Measurements from ENCODE around the gene LRP8. TPM values are rescaled to one million over a fixed set of nuclear protein-coding genes. Genes with fewer than 3 reads are reported as not detected.

LRP8 gene
- total RNA-seq, 2 experiments from 2014 or later: 65.1 to 82.5 TPM

DNA sequence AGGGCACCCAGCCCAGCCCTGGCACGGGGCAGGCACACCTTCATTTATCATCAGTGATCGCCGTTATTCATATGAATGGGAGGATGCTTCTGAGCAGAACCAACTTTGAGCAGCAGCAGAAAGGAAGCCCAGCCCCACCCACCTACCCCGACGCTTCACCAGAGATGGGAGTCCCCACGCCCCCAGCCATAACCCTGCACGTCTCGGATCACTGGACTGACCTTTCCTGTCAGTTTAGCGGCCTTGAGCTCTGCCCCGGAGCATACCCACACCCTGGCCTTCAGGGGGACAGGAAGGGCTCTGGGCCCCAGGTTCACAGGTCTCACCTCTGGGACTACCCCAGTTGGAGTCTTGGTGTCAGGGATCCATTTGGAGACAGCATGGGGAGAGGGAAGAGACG is 18.1 kb downstream of the LRP8 start:
- Mint-ChIP-seq H3K4me1 (peaks cover 16% of the 10 kb centered on the region), H3K4me3 (no peak overlapping the region), H3K36me3 (peaks cover 5% of the 10 kb centered on the region), H3K27me3 (no peaks in the 10 kb centered on the region), H3K9me3 (ENCODE audit: low read depth) (no peaks in the 10 kb centered on the region), H3K27ac (no peak overlapping the region)
- CTCF ChIA-PET: no interaction called here
- DNase-seq (no peak), ATAC-seq (no peak)

DNA sequence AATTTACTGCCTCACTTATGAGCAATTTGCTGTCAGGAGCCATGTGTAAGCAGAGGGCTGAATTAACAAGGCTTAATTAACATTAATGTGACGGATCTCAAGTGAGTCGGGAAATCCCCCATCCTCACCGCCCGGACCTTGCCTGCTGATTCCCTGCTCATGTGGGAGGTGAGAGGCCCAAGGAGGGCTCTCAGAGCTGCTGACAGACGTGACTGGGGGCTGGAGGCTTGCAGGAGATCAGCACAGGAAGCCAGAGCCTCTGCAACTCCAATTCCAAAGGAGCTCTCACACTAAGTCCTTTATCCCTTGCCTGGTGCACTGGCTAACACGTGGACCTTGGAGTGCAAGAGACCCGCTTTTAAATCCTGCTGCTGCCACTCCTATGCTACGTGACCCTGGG is 19.4 kb downstream of the LRP8 start:
- no peaks in the 10 kb centered on the region for H3K9me3 Mint-ChIP-seq (ENCODE audit: low read depth)
- no peaks in the 10 kb centered on the region for H3K27me3 Mint-ChIP-seq
- H3K4me3 Mint-ChIP-seq: no peak overlapping the region
- no peak for ATAC-seq
- no peak for DNase-seq
- CTCF ChIA-PET: no interaction called here
- peaks cover 16% of the 10 kb centered on the region for H3K4me1 Mint-ChIP-seq
- no peaks in the 10 kb centered on the region for H3K36me3 Mint-ChIP-seq
- no peak overlapping the region for H3K27ac Mint-ChIP-seq

DNA sequence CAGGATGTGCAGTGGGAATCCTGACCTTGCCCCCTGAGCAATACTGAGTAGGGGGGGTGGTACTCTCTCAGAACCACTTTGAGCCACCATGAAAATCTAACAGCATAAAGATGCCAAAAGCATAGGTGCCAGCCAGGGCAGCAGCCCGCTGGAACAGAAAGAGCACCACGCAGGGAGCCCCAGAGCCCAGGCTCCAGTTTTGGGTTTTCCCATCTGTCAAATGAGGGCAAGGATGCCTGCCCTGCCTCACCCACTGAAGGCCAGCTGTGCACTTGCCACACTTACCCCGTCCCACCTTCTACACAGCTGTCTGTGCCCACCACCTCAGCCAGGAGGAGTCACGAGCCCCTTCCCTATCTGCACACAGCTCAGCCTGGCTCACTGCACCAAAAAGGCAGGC is 20.8 kb downstream of the LRP8 start:
- no peak for DNase-seq
- Mint-ChIP-seq H3K36me3 (no peaks in the 10 kb centered on the region), H3K9me3 (ENCODE audit: low read depth) (no peaks in the 10 kb centered on the region), H3K27me3 (no peaks in the 10 kb centered on the region), H3K4me1 (peaks cover 16% of the 10 kb centered on the region), H3K4me3 (no peak overlapping the region), H3K27ac (no peak overlapping the region)
- CTCF ChIA-PET: no interaction called here
- no peak for ATAC-seq

DNA sequence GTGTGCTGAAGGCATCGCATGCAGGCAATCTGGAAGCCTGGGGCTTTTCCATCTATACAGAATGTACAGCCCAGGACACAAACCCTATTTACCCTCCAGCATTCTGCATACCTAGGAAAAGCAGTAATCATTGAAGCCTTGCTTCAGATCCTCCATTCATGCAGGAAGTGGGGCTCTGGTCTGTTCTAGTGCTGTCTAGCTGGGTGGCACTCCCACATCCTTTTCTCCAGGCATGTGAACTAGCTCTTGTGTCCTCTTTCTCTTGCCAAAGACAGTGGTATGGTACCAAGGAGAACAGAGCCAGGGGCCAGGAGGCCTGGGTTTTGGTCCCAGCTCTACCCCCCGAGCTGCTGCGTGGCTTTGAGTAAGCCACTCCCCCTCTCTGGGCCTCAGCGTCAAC is 21.7 kb downstream of the LRP8 start:
- Mint-ChIP-seq H3K36me3 (no peaks in the 10 kb centered on the region), H3K4me1 (peaks cover 16% of the 10 kb centered on the region), H3K4me3 (no peak overlapping the region), H3K27ac (peak overlapping the region; percentile 33), H3K9me3 (ENCODE audit: low read depth) (no peaks in the 10 kb centered on the region), H3K27me3 (no peaks in the 10 kb centered on the region)
- DNase-seq: no peak
- no peak for ATAC-seq
- CTCF ChIA-PET: no interaction called here

DNA sequence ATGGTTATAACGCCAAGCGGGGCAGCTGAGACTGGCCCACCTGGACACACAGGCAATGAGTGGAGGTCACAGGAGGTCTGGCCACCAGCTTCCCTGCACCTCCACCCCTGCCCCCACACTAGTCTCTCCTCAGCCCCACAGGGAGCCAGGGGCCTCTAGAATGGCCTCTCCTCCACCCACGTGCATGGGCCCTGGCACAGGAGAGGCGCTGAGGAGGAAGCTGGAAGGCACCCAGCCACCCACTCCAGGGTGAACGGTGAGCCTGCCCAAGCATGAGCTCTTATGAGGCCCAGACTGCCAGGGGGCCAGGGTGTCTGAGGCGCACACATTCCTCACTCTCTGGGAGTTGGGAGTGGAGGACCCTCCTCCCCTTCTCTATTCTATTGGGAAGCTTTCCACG is 22.2 kb downstream of the LRP8 start:
- Mint-ChIP-seq H3K9me3 (ENCODE audit: low read depth) (no peaks in the 10 kb centered on the region), H3K27ac (peak overlapping the region; percentile 16), H3K4me3 (no peak overlapping the region), H3K4me1 (peaks cover 16% of the 10 kb centered on the region), H3K27me3 (no peaks in the 10 kb centered on the region), H3K36me3 (no peaks in the 10 kb centered on the region)
- CTCF ChIA-PET: no interaction called here
- DNase-seq: no peak
- no peak for ATAC-seq

DNA sequence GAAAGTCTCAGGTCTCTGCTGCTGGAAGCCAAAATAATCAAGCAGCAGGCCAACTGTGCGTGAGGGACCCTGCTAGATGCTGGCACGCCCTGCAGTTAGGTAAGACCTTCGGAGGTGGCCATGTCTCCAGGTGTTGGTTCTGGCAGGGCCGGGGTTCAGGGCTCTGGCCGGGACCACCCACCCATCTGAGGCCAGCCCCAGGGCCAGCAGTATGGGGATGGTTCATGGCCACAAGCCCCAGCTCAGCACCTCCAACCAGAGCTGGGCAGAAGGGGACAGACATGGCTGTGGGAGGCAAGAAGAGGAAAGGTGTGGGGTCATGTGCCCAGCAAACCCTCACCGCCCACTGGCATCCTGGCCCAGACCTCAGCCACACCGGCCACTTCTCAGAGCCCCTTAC is 23.3 kb downstream of the LRP8 start:
- ATAC-seq (no peak), DNase-seq (no peak)
- CTCF ChIA-PET: no interaction called here
- Mint-ChIP-seq H3K9me3 (ENCODE audit: low read depth) (no peaks in the 10 kb centered on the region), H3K27me3 (no peaks in the 10 kb centered on the region), H3K4me1 (peaks cover 16% of the 10 kb centered on the region), H3K4me3 (no peak overlapping the region), H3K36me3 (no peaks in the 10 kb centered on the region), H3K27ac (no peak overlapping the region)

DNA sequence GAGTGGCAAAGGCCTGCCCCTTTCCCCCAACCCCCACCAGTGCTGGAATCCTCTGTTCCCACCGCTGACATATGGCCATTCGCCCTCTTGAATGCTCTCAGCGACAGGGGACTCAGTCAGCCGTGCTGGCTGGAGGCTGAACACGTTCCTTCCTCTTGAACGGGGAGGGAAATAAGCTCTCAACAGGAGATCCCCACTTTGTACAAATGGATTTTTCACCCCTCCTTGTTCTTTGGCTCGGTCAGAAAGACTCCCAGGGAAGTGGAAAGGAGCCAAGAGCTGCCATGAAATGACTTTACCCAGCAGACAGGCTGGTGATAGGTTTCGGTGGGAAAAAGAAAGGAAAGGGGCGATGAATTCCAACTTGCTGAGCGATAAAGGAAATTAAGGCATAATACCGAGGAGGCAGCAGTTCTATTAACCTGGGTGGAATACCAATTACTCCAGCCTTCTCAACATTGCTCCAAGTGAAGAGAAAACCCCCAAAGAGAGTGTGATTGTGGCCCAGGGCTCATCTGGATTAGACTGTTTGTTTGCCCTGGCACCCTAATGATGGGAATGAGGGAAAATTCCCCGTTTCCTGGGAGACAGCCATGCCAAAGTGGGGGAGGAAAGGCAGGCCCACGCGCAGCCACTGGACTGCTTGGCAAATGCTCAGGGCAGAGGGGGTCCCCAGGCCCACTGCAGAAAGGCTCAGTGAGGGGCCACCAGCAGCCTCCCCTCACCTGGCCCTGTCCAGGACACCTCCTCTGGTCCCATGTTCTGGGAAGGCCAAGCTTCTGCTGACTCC is 23.9 kb downstream of the LRP8 start:
- DNase-seq (no peak), ATAC-seq (no peak)
- Mint-ChIP-seq H3K4me1 (peaks cover 16% of the 10 kb centered on the region), H3K27ac (no peak overlapping the region), H3K9me3 (ENCODE audit: low read depth) (no peaks in the 10 kb centered on the region), H3K4me3 (no peak overlapping the region), H3K27me3 (no peaks in the 10 kb centered on the region), H3K36me3 (no peaks in the 10 kb centered on the region)
- CTCF ChIA-PET: interaction anchor here (1.3 kb wide), 1 partner anchor 89 kb away, joined by 4 read pairs; no protein-coding TSS in a partner anchor

DNA sequence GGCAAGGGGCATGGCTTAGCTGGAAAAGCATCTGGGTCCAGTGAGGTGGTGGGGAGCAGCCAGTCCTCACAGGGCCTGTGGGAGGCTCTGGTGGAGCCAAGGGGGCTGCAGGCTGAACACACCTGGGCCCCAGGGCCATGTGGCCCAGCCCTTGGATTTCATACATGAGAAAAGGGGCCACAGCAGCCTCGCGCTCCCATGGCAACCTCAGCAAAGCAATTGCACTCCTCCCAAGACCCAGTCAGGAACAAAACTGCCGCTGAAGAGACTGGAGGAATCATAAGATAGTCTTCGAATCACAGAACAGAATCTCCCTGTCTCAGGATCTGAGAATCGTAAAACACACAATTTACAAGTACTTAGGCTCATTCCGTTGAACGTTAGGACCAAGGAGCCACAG is 24.6 kb downstream of the LRP8 start:
- Mint-ChIP-seq H3K9me3 (ENCODE audit: low read depth) (no peaks in the 10 kb centered on the region), H3K4me3 (no peak overlapping the region), H3K27me3 (no peaks in the 10 kb centered on the region), H3K36me3 (no peaks in the 10 kb centered on the region), H3K4me1 (peaks cover 19% of the 10 kb centered on the region), H3K27ac (no peak overlapping the region)
- CTCF ChIA-PET: interaction anchor here (1.3 kb wide), 1 partner anchor 90 kb away, joined by 4 read pairs; no protein-coding TSS in a partner anchor
- DNase-seq: no peak
- ATAC-seq: no peak

DNA sequence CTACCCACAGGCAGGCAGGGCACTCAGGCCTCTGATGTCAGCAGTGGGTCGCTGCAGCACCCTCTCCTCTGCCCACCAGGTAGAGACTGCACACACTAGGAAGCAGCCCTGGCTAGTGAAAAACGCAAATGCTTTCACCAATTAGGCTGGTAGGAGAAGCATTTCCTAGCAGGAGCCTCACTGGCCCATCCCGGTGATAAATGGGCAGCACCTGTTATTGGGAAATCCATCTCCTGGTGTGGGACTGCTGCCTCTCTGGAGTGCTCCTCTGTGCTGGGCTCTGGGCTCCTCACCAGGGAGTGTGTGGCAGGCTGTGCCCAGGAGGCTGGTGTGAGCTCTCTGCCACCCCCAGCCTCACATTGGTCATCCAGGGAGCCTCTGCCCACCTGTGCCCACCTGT is 28.6 kb downstream of the LRP8 start:
- Mint-ChIP-seq H3K4me3 (no peak overlapping the region), H3K36me3 (no peaks in the 10 kb centered on the region), H3K9me3 (ENCODE audit: low read depth) (no peaks in the 10 kb centered on the region), H3K27ac (no peak overlapping the region), H3K27me3 (no peaks in the 10 kb centered on the region), H3K4me1 (peaks cover 14% of the 10 kb centered on the region)
- no peak for ATAC-seq
- CTCF ChIA-PET: interaction anchor here (1.1 kb wide), 1 partner anchor 8 kb away, joined by 3 read pairs; no protein-coding TSS in a partner anchor
- no peak for DNase-seq

DNA sequence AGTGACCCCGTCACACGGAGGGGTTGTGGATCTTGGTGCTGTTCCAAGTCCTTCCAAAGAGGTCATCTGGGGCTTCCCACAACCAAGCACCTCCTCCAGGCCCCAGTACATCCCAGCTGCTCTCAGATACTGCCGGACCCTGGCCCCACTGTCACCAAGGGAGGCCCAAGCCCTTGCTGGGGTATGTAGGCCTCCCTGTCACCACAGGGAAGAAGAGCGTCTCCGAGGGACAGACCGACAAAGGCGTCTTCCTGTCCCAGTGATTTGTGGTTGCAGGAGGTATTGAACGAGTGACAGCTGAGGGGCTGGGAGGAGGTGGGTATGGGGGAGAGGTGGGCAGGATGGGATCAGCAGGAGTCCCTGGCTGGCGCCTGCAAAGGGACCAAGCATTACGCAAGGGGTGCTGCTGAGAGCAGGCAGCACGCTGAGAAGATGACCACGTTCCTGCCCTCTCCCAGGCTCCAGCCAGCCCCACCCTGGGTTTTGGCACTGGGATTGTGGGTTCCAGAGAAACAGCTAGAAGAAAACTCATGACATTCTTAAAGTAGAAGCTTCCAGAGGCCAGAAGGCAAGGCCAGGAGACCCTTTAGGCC is 29.7 kb downstream of the LRP8 start:
- no peak for DNase-seq
- CTCF ChIA-PET: no interaction called here
- Mint-ChIP-seq H3K4me3 (no peak overlapping the region), H3K27me3 (no peaks in the 10 kb centered on the region), H3K4me1 (peaks cover 25% of the 10 kb centered on the region), H3K9me3 (ENCODE audit: low read depth) (no peaks in the 10 kb centered on the region), H3K36me3 (no peaks in the 10 kb centered on the region), H3K27ac (no peak overlapping the region)
- ATAC-seq: no peak

DNA sequence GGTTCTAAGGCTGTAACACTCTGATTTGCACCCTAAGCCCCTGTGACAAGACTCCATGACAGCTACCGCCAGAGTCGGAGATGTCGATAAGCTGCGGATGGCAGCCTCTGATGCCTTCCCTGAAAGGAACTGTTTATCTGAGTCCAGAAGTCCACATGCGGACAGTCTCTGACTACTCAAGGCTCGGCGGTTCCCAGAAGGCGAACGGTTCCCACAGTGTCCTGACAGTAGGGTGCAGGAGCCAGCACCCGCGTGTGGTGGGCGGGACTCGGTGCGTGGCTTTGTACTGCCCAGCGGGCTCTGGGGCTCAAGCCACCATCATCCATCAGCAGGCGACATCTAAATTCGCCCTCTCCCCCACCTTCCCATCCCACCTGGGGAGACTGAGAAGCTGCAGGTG is 30.7 kb downstream of the LRP8 start:
- CTCF ChIA-PET: no interaction called here
- Mint-ChIP-seq H3K27ac (no peak overlapping the region), H3K36me3 (no peaks in the 10 kb centered on the region), H3K4me3 (no peak overlapping the region), H3K9me3 (ENCODE audit: low read depth) (no peaks in the 10 kb centered on the region), H3K27me3 (no peaks in the 10 kb centered on the region), H3K4me1 (peaks cover 35% of the 10 kb centered on the region)
- no peak for ATAC-seq
- DNase-seq: no peak

DNA sequence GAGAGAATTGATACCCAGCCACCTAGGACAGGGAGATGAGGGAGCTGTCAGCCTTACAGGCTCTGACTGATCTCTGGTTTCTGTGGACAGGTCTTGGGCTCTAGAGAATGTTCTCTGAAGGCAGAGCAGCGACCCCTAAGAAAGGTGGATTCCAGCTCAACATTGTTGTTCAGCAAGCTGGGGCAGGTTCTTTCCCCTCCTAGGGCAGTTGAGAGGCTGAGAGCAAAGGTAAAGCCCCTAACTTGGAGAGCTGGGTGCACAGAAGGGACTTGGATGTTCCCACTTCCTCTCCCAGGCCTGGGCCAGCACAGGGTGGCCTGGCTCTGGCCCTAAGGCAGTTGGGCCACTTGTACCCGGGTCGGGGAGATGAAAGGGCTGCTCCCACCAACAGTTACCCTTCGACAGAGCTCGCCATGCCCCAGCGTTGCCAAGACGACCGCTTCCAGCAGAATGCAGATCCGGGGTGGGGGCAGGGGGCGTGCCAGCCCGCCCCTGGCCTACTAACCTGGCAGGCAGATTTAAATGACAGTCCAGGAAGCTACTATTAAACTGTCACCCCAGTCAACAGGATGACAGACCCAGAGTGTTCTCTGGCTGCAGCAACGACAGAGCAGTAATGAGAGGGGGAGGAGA is 31.6 kb downstream of the LRP8 start:
- H3K9me3 Mint-ChIP-seq (ENCODE audit: low read depth): no peaks in the 10 kb centered on the region
- no peak overlapping the region for H3K4me3 Mint-ChIP-seq
- no peaks in the 10 kb centered on the region for H3K36me3 Mint-ChIP-seq
- no peak overlapping the region for H3K27ac Mint-ChIP-seq
- DNase-seq (no peak), ATAC-seq (no peak)
- CTCF ChIA-PET: interaction anchor here (2.1 kb wide), 1 partner anchor 97 kb away, joined by 7 read pairs; no protein-coding TSS in a partner anchor
- peaks cover 37% of the 10 kb centered on the region for H3K4me1 Mint-ChIP-seq
- H3K27me3 Mint-ChIP-seq: no peaks in the 10 kb centered on the region

DNA sequence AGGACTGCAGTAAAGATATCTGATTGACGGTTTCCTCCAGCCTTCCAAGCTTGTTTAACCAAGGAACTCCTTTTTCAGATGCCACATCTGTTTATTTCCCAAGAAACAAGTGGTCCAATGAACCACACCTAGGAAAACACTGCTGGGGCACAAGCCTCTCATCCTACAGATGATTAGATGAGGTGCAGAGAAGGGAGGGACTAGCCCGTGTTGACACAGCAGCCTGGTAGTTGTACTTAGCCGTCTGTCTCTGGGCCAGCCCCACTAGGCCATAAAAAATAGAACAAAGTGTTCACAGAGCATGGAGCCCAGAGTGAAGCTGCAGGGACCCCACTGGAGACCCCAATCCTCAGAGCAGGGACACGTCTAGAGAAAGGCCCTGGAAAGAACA is 32.1 kb downstream of the LRP8 start:
- H3K36me3 Mint-ChIP-seq: no peaks in the 10 kb centered on the region

DNA sequence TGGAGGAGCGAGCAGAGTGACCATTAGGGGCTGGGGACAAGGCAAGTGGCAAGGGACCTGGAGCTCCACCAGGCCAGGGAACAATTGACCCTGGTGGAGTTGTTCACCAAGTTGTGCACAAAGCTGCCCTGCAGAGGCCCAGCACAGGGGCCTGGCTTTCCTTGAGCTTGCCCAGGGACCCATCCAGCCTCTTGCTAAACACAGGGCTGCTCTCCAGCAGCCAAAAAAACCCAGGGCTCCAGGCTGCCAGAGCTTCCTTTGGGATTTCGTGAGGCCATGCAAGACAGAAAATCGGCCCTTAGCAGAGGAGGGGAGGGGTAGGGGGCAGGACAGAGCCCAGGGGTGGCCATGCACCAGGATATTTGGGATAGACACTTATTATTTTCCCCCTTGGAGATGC is 32.6 kb downstream of the LRP8 start:
- CTCF ChIA-PET: interaction anchor here (2.1 kb wide), 1 partner anchor 98 kb away, joined by 7 read pairs; no protein-coding TSS in a partner anchor
- Mint-ChIP-seq H3K9me3 (ENCODE audit: low read depth) (no peaks in the 10 kb centered on the region), H3K27me3 (no peaks in the 10 kb centered on the region), H3K36me3 (no peaks in the 10 kb centered on the region), H3K4me1 (peaks cover 37% of the 10 kb centered on the region), H3K27ac (peak overlapping the region; percentile 69), H3K4me3 (no peak overlapping the region)
- ATAC-seq (no peak), DNase-seq (no peak)

More for the DNA sequence above, 32.1 kb downstream of the LRP8 start:
- ATAC-seq (no peak), DNase-seq (no peak)
- CTCF ChIA-PET: interaction anchor here (2.1 kb wide), 1 partner anchor 97 kb away, joined by 7 read pairs; no protein-coding TSS in a partner anchor
- Mint-ChIP-seq H3K9me3 (ENCODE audit: low read depth) (no peaks in the 10 kb centered on the region), H3K27ac (no peak overlapping the region), H3K27me3 (no peaks in the 10 kb centered on the region), H3K4me3 (no peak overlapping the region), H3K4me1 (peaks cover 37% of the 10 kb centered on the region)
